SK-N-SH treated with all-trans-retinoic acid at 6 μM for 48 hours (cell line): ENCODE results near the gene MATR3.

Experiments used
- ATAC-seq: fragments of 200-7000 bp; cut with Tn5 transposase; 3 replicates; pipeline ENCODE4 v1.9.1; 2020; ENCODE audit warnings: mild to moderate bottlenecking, moderate library complexity
- ARNTL ChIP-seq: fragments of 450-650 bp; formaldehyde crosslinking; IDR thresholded peaks from 2 replicates; pipeline ENCODE4 v1.5.0; 2020; ENCODE audit warnings: low read depth, mild to moderate bottlenecking, moderate library complexity, borderline replicate concordance
- BACH2 ChIP-seq: fragments of 250-450 bp; sonication (Bioruptor Pico); IDR thresholded peaks from 2 replicates; pipeline ENCODE4 v1.9.0; 2021; ENCODE audit warnings: mild to moderate bottlenecking, borderline replicate concordance
- CSDC2 ChIP-seq: fragments of 250-450 bp; sonication (Bioruptor Pico); IDR thresholded peaks from 2 replicates; pipeline ENCODE4 v1.5.0; 2020; ENCODE audit warnings: mild to moderate bottlenecking, moderate library complexity
- CSRNP3 ChIP-seq: fragments of 250-450 bp; sonication (Bioruptor Pico); IDR thresholded peaks from 2 replicates; pipeline ENCODE4 v1.5.1; 2021; ENCODE audit warnings: mild to moderate bottlenecking, moderate library complexity
- ESRRG ChIP-seq: fragments of 250-450 bp; sonication (Bioruptor Pico); IDR thresholded peaks from 2 replicates; pipeline ENCODE4 v1.6.1; 2021; ENCODE audit warnings: mild to moderate bottlenecking
- GLIS3 ChIP-seq: fragments of 250-450 bp; sonication (Bioruptor Pico); IDR thresholded peaks from 2 replicates; pipeline ENCODE4 v1.5.0; 2020; ENCODE audit warnings: mild to moderate bottlenecking, moderate library complexity
- OSR1 ChIP-seq: fragments of 250-450 bp; sonication (Bioruptor Pico); IDR thresholded peaks from 2 replicates; pipeline ENCODE4 v1.8.0; 2022; ENCODE audit warnings: moderate library complexity, mild to moderate bottlenecking, inconsistent platforms
- PATZ1 ChIP-seq: fragments of 250-450 bp; sonication (Bioruptor Pico); IDR thresholded peaks from 2 replicates; pipeline ENCODE4 v1.8.0; 2020; ENCODE audit warnings: mild to moderate bottlenecking, moderate library complexity, borderline replicate concordance
- POU6F1 ChIP-seq: fragments of 250-450 bp; sonication (Bioruptor Pico); IDR thresholded peaks from 2 replicates; pipeline ENCODE4 v1.8.0; 2021; ENCODE audit warnings: low read depth, mild to moderate bottlenecking, moderate library complexity, borderline replicate concordance
- PPARA ChIP-seq: fragments of 250-450 bp; sonication (Bioruptor Pico); IDR thresholded peaks from 2 replicates; pipeline ENCODE4 v1.5.0; 2020; ENCODE audit warnings: mild to moderate bottlenecking, borderline replicate concordance
- RARB ChIP-seq: fragments of 250-450 bp; sonication (Bioruptor Pico); IDR thresholded peaks from 2 replicates; pipeline ENCODE4 v1.8.0; 2021; ENCODE audit warnings: mild to moderate bottlenecking, moderate library complexity
- SNAI2 ChIP-seq: fragments of 250-450 bp; sonication (Bioruptor Pico); IDR thresholded peaks from 2 replicates; pipeline ENCODE4 v1.5.0; 2020; ENCODE audit warnings: mild to moderate bottlenecking, moderate library complexity
- TCF4 ChIP-seq: fragments of 250-450 bp; sonication (Bioruptor Pico); IDR thresholded peaks from 2 replicates; pipeline ENCODE4 v1.8.0; 2021; ENCODE audit warnings: mild to moderate bottlenecking, moderate library complexity, borderline replicate concordance
- TOX ChIP-seq: fragments of 250-450 bp; sonication (Bioruptor Pico); IDR thresholded peaks from 2 replicates; pipeline ENCODE4 v1.8.0; 2021; ENCODE audit warnings: mild to moderate bottlenecking, moderate library complexity, borderline replicate concordance
- TSHZ2 ChIP-seq: fragments of 250-450 bp; sonication (Bioruptor Pico); IDR thresholded peaks from 2 replicates; pipeline ENCODE4 v1.5.0; 2020; ENCODE audit warnings: mild to moderate bottlenecking, moderate library complexity
- ZC3H10 ChIP-seq: fragments of 250-450 bp; sonication (Bioruptor Pico); IDR thresholded peaks from 2 replicates; pipeline ENCODE4 v1.5.1; 2021; ENCODE audit warnings: mild to moderate bottlenecking, moderate library complexity
- ZFP3 ChIP-seq: fragments of 250-450 bp; sonication (Bioruptor Pico); IDR thresholded peaks from 2 replicates; pipeline ENCODE4 v1.5.0; 2020; ENCODE audit warnings: mild to moderate bottlenecking, moderate library complexity
- ZNF565 ChIP-seq: fragments of 450-650 bp; formaldehyde crosslinking; conservative IDR thresholded peaks from 2 replicates; pipeline ENCODE4 v1.5.0; 2020; ENCODE audit warnings: low read depth, mild to moderate bottlenecking, moderate library complexity
- ZNF70 ChIP-seq: fragments of 450-650 bp; formaldehyde crosslinking; IDR thresholded peaks from 2 replicates; pipeline ENCODE4 v1.5.0; 2020; ENCODE audit warnings: mild to moderate bottlenecking, moderate library complexity
- ZNF8 ChIP-seq: fragments of 450-650 bp; formaldehyde crosslinking; IDR thresholded peaks from 2 replicates; pipeline ENCODE4 v1.5.0; 2020; ENCODE audit warnings: mild to moderate bottlenecking, moderate library complexity

MATR3 gene

GRCh38 chr5:139369181-139369580 lies 75.6 kb downstream of the MATR3 start:
- ATAC-seq: peak; percentile 78
- TF ChIP-seq CSRNP3 (no peak), OSR1 (no peak), PPARA (CRISPR knock-in tag) (no peak)

- no peak for ATAC-seq
- TF ChIP-seq GLIS3 (CRISPR knock-in tag) (no peak), POU6F1 (CRISPR knock-in tag) (no peak), TSHZ2 (no peak), TOX (CRISPR knock-in tag) (no peak), ZC3H10 (CRISPR knock-in tag) (no peak), ARNTL (no peak), BACH2 (CRISPR knock-in tag) (no peak), PATZ1 (CRISPR knock-in tag) (no peak), ZNF70 (CRISPR knock-in tag) (no peak), CSRNP3 (no peak), RARB (no peak), ZFP3 (CRISPR knock-in tag) (no peak)
Observed at GRCh38 chr5:139371482-139372435, 78.2 kb downstream of the MATR3 start.

- ATAC-seq: no peak
- no peak for TF ChIP-seq BACH2 (CRISPR knock-in tag)
- TF ChIP-seq ZNF565 (CRISPR knock-in tag): no peak
- TF ChIP-seq ZFP3 (CRISPR knock-in tag): no peak
- no peak for TF ChIP-seq TCF4 (CRISPR knock-in tag)
- TF ChIP-seq OSR1: no peak
- TF ChIP-seq ZNF70 (CRISPR knock-in tag): no peak
- TF ChIP-seq CSDC2 (CRISPR knock-in tag): no peak
- TF ChIP-seq RARB: no peak
- TF ChIP-seq ESRRG (CRISPR knock-in tag): no peak
- no peak for TF ChIP-seq PATZ1 (CRISPR knock-in tag)
- no peak for TF ChIP-seq TSHZ2
- no peak for TF ChIP-seq ZNF8 (CRISPR knock-in tag)
- TF ChIP-seq CSRNP3: no peak
- TF ChIP-seq SNAI2 (CRISPR knock-in tag): no peak
- TF ChIP-seq ZC3H10 (CRISPR knock-in tag): no peak
Observed at GRCh38 chr5:139374909-139375308, 81.4 kb downstream of the MATR3 start.
